KOPT-K1 (cell line): ENCODE results near the gene PTPRCAP.

Source experiments
- H3K27ac ChIP-seq: fragments of 200-600 bp; sonication (generic); 2 replicates; pipeline ENCODE4 v1.5.1; 2016; ENCODE audit warnings: antibody characterized with exemption, mild to moderate bottlenecking, low read depth, low read length; ENCODE audit not compliant: poor library complexity, severe bottlenecking
- H3K36me3 ChIP-seq: fragments of 200-600 bp; sonication (generic); 2 replicates; pipeline ENCODE4 v1.5.1; 2017; ENCODE audit warnings: antibody characterized with exemption, mild to moderate bottlenecking, low read length, moderate library complexity; ENCODE audit not compliant: insufficient read depth
- H3K9me3 ChIP-seq: fragments of 200-600 bp; sonication (generic); 2 replicates; pipeline ENCODE4 v1.5.1; 2017; ENCODE audit warnings: antibody characterized with exemption, low read length, mild to moderate bottlenecking; ENCODE audit not compliant: insufficient read depth, poor library complexity, severe bottlenecking

Gene PTPRCAP

DNA sequence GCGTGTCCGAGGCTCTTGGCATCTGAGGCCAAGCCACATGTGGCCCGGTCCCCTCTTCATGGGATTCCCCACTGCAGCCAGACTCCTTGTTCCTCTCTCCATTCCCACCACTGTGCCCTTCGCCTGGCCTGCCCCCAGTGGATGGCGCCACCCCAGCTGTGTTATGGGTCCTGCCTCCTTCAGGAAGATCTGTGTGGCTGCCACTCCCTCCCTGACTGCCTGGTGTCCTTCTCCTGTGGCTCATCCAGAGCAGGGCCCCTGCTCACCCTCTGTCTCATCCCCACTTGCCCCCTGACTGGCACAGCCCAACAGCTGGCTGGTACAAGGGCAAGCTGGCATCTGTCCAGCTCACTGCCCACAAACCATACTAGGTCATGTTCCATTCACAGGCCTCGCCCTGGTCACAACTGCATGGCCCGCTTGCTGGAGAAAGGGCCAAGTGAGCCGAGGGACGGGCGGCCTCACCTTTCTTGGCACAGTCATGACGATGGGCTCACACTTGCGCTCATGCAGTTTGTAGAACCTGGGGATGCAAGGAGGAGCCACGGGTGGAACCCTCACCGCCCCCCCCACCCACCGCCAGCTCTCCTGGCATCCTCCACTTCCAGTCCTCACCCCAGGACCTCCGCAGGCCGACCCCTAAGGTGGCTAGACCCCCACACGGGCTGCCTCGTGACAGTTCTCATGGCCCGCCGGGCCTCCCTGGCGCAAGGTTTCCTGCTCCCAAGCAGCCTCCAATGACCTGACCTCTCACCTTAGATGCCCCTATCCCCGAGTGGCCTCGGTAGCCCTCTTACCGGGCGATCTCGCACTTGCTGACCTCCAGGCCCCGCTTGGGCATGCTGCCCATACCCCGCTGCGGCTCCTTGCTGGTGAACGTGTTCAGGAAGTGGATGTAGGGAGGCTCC lies 2.1 kb upstream of the PTPRCAP start:
- Histone ChIP-seq H3K9me3 (no peaks in the 10 kb centered on the region), H3K27ac (peak overlapping the region; percentile 100), H3K36me3 (peaks cover 19% of the 10 kb centered on the region)

- peaks cover 31% of the 10 kb centered on the region for H3K36me3 ChIP-seq
- peak overlapping the region; percentile 100 for H3K27ac ChIP-seq
- H3K9me3 ChIP-seq: no peaks in the 10 kb centered on the region
These were observed 848 bp upstream of the PTPRCAP start for GRCh38 chr11:67438158-67438902.

- H3K9me3 ChIP-seq: no peaks in the 10 kb centered on the region
- peaks cover 36% of the 10 kb centered on the region for H3K36me3 ChIP-seq
- H3K27ac ChIP-seq: peak overlapping the region; percentile 100
These were observed 301 bp upstream of the PTPRCAP start for GRCh38 chr11:67437809-67438157.

- H3K9me3 ChIP-seq: no peaks in the 10 kb centered on the region
- H3K27ac ChIP-seq: peak overlapping the region; percentile 100
- peaks cover 49% of the 10 kb centered on the region for H3K36me3 ChIP-seq
These were observed 912 bp downstream of the PTPRCAP start for GRCh38 chr11:67436459-67437081.

DNA sequence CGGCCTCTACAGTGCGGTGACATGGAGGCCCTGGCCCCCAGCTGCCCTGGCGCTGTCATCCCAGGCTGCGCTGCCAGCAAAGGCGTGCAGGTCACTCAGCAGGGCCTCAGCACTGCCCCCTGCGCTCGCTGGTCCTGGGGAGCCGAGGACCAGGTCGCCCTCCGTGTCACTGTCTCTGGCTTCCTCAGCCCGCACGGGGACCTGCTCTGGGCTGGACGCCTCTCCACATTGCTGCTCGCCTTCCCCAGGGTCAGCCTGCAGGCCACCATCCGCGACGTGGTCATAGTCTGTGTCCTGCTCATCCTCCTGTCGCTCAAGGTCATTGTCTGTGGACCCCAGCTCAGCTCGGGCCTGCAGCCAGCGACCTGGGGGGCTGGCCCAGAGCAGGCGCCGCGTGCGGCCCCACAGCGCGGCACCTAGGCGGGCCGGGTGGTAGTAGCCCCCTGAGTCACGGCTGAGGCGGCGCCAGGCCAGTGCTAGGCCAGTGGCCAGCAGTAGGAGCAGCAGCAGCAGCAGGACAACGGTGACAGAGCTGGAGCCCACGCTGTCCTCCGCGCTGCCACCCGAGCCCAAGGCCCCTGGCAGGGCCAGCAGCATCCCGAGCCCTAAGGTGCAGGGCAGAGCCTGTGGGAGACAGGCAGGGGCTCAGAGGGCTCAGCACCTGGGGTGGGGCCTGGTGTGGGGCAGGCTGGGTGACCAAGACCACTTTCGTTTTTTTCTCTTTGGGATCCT lies 1.6 kb downstream of the PTPRCAP start:
- H3K9me3 ChIP-seq: no peaks in the 10 kb centered on the region
- peak overlapping the region; percentile 100 for H3K27ac ChIP-seq
- peaks cover 54% of the 10 kb centered on the region for H3K36me3 ChIP-seq

DNA sequence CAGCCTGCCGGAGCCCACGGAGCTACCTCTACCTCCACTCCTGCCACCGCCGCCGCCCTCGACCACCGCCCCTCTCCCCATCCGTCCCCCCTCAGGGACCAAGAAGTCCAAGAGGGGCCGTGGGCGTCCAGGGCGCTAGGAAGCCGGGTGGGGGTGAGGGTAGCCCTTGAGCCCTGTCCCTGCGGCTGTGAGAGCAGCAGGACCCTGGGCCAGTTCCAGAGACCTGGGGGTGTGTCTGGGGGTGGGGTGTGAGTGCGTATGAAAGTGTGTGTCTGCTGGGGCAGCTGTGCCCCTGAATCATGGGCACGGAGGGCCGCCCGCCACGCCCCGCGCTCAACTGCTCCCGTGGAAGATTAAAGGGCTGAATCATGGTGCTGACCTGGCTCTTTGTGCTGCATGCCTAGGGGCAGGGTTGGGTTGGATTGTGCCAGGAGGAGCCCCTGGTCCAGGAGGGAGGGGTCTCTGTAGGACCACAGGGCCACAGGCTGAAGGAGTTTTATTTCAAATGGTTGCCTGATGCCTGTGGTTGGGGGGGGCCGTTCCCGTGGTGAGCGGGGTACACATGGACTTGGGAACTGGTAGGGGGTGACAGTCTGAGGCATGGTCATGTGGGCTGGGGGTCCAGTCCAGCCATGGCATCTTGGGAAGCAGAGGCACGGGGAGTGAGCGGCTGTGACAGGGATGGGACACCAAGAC lies 2.3 kb downstream of the PTPRCAP start:
- Histone ChIP-seq H3K9me3 (no peaks in the 10 kb centered on the region), H3K36me3 (peaks cover 60% of the 10 kb centered on the region), H3K27ac (peak overlapping the region; percentile 100)

- Histone ChIP-seq H3K36me3 (peaks cover 67% of the 10 kb centered on the region), H3K27ac (no peak overlapping the region), H3K9me3 (no peaks in the 10 kb centered on the region)
These were observed 3.0 kb downstream of the PTPRCAP start for GRCh38 chr11:67434395-67434881.

DNA sequence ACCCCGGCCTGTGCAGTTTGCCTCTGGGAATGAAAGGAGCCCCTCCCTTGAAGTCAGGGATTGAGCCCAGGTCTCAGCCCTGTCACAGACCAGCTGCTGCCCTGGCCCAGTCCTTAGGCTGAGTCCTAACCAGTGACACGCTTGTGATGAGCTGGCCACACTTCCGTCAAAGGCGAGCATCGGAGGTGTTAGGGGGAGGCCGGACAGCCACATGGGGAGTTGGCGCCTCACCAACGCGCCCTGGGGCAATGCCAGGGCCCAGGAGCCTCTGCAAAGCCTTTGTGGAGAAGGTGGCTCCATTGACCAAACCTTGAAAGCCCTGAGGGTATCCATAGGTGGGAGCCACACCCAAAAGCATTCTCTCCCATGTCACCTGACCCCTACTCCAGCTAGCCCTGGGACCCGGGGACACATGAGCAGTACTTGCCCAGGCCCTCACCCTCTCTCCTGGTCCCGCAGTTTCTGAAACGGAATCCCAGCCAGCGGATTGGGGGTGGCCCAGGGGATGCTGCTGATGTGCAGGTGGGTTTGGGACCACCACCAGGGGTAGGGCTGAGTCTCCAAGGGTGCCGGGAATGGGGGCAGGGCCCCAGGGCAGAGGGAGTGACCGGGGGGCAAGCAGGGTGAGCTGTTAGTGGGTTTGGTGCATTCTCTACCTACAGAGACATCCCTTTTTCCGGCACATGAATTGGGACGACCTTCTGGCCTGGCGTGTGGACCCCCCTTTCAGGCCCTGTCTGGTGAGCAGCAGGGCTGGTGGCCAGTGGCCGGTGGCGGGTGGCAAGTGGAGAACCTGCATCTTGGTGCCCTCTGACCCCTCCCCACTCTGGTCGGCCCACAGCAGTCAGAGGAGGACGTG lies 3.7 kb downstream of the PTPRCAP start:
- Histone ChIP-seq H3K36me3 (peaks cover 69% of the 10 kb centered on the region), H3K27ac (peak overlapping the region; percentile 11), H3K9me3 (no peaks in the 10 kb centered on the region)

DNA sequence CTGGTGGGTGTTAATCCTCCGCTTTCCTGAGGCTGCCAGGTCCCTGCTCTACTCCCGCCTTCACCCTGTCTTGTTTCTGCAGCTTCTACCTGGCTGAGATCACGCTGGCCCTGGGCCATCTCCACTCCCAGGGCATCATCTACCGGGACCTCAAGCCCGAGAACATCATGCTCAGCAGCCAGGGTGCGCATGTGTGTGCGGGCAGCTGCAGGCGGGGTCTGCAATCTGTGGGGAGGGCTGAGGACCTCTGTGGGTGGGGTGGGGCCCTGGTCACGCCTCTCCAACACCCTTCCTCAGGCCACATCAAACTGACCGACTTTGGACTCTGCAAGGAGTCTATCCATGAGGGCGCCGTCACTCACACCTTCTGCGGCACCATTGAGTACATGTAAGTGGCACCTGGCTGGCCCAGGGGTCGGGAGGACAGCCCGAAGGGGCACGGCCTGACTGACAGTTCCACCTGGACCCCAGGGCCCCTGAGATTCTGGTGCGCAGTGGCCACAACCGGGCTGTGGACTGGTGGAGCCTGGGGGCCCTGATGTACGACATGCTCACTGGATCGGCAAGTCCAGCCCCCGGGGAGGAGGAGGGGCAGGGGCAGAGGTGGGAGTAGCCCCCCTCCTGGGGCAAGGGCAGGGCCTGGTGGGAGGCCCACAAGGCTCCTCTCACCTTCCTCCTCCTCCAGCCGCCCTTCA lies 4.7 kb downstream of the PTPRCAP start:
- H3K9me3 ChIP-seq: no peaks in the 10 kb centered on the region
- H3K27ac ChIP-seq: peak overlapping the region; percentile 11
- peaks cover 69% of the 10 kb centered on the region for H3K36me3 ChIP-seq

GRCh38 chr11:67431346-67432249 lies 5.9 kb downstream of the PTPRCAP start:
- no peak overlapping the region for H3K27ac ChIP-seq

GRCh38 chr11:67429722-67430121 lies 7.8 kb downstream of the PTPRCAP start:
- no peak overlapping the region for H3K27ac ChIP-seq
- no peaks in the 10 kb centered on the region for H3K9me3 ChIP-seq
- H3K36me3 ChIP-seq: peaks cover 52% of the 10 kb centered on the region

More at GRCh38 chr11:67431346-67432249, 5.9 kb downstream of the PTPRCAP start:
- peaks cover 69% of the 10 kb centered on the region for H3K36me3 ChIP-seq
- H3K9me3 ChIP-seq: no peaks in the 10 kb centered on the region

GRCh38 chr11:67429038-67429668 lies 8.3 kb downstream of the PTPRCAP start:
- H3K27ac ChIP-seq: peak overlapping the region; percentile 83
- peaks cover 46% of the 10 kb centered on the region for H3K36me3 ChIP-seq
- H3K9me3 ChIP-seq: no peaks in the 10 kb centered on the region
